Mesenchymal stem cell (in vitro differentiated cells and primary cell): Measurements from ENCODE around the gene ACADS.
A peak's percentile ranks its signal among the peaks of the same experiment; 100 is the strongest.

ENCODE experiments used
- DNase-seq: peaks from one replicate; pipeline ENCODE4 v3.0.0-alpha.2; 2013
- H2AFZ ChIP-seq: one replicate; pipeline ENCODE4 v1.6.1; 2013; ENCODE audit warnings: low read depth, mild to moderate bottlenecking, control low read depth, inconsistent platforms, low read length, moderate library complexity
- H2AK5ac ChIP-seq: 2 replicates; pipeline ENCODE4 v1.6.1; 2013; ENCODE audit warnings: low read length, moderate library complexity, mild to moderate bottlenecking, inconsistent platforms; ENCODE audit not compliant: severe bottlenecking
- H2BK120ac ChIP-seq: one replicate; pipeline ENCODE4 v1.6.1; 2013; ENCODE audit warnings: low read depth, mild to moderate bottlenecking, inconsistent platforms, low read length, moderate library complexity
- H2BK12ac ChIP-seq, 2 experiments: one replicate each; pipeline ENCODE4 v1.6.1; 2013; ENCODE audit warnings: inconsistent platforms in 2 of 2, low read length in 2 of 2, mild to moderate bottlenecking in 2 of 2, moderate library complexity in 2 of 2, control low read depth in 1 of 2
- H2BK15ac ChIP-seq: one replicate; pipeline ENCODE4 v1.6.1; 2013; ENCODE audit warnings: mild to moderate bottlenecking, low read depth, inconsistent platforms; ENCODE audit not compliant: poor library complexity, severe bottlenecking
- H2BK5ac ChIP-seq: 2 replicates; pipeline ENCODE4 v1.6.1; 2013; ENCODE audit warnings: low read depth, mild to moderate bottlenecking, low read length, control low read depth, inconsistent platforms; ENCODE audit not compliant: poor library complexity, severe bottlenecking
- H3K14ac ChIP-seq, 2 experiments: one replicate each; pipeline ENCODE4 v1.6.1; 2013; ENCODE audit warnings: inconsistent platforms in 2 of 2, low read length in 2 of 2, control low read depth in 1 of 2, mild to moderate bottlenecking in 1 of 2, moderate library complexity in 1 of 2
- H3K18ac ChIP-seq, 2 experiments: one replicate each; pipeline ENCODE4 v1.6.1; 2013; ENCODE audit warnings: inconsistent platforms in 2 of 2, low read length in 2 of 2, control low read depth in 1 of 2, low read depth in 1 of 2, mild to moderate bottlenecking in 1 of 2
- H3K23ac ChIP-seq, 2 experiments: one replicate each; pipeline ENCODE4 v1.6.1; 2013; ENCODE audit warnings: inconsistent platforms in 2 of 2, low read length in 2 of 2, mild to moderate bottlenecking in 2 of 2, moderate library complexity in 2 of 2, control low read depth in 1 of 2
- H3K27ac ChIP-seq: 2 replicates; pipeline ENCODE4 v1.5.1; 2013; ENCODE audit warnings: mild to moderate bottlenecking, moderate library complexity, low read length, control low read depth, inconsistent platforms; ENCODE audit not compliant: poor library complexity, severe bottlenecking
- H3K27me3 ChIP-seq, 2 experiments: 2 replicates each; pipeline versions ENCODE4 v1.6.1 to v1.7.0; 2013; ENCODE audit warnings: low read length in 2 of 2, mild to moderate bottlenecking in 2 of 2, moderate library complexity in 2 of 2, control low read depth in 1 of 2, inconsistent platforms in 1 of 2; ENCODE audit not compliant: control insufficient read depth in 1 of 2, insufficient read depth in 1 of 2
- H3K36me3 ChIP-seq, 2 experiments: 2 replicates each; pipeline versions ENCODE4 v1.6.1 to v1.7.0; 2013; ENCODE audit warnings: low read length in 2 of 2, control low read depth in 1 of 2, inconsistent platforms in 1 of 2, low read depth in 1 of 2, mild to moderate bottlenecking in 1 of 2; ENCODE audit not compliant: insufficient read depth in 2 of 2, control insufficient read depth in 1 of 2
- H3K4ac ChIP-seq, 2 experiments: one replicate each; pipeline ENCODE4 v1.6.1; 2013; ENCODE audit warnings: inconsistent platforms in 2 of 2, low read length in 2 of 2, mild to moderate bottlenecking in 2 of 2, moderate library complexity in 2 of 2, control low read depth in 1 of 2, low read depth in 1 of 2
- H3K4me1 ChIP-seq: 2 replicates; pipeline ENCODE4 v1.6.1; 2013; ENCODE audit warnings: low read depth, low read length, control low read depth; ENCODE audit not compliant: control insufficient read depth, insufficient read depth
- H3K4me2 ChIP-seq: 2 replicates; pipeline ENCODE4 v1.6.1; 2013; ENCODE audit warnings: low read length, mild to moderate bottlenecking, inconsistent platforms; ENCODE audit not compliant: poor library complexity, severe bottlenecking
- H3K4me3 ChIP-seq, 2 experiments: 2 replicates each; pipeline versions ENCODE4 v1.5.1 to v1.7.0; 2013; ENCODE audit warnings: low read length in 2 of 2, mild to moderate bottlenecking in 2 of 2, control low read depth in 1 of 2, low read depth in 1 of 2; ENCODE audit not compliant: insufficient read depth in 1 of 2
- H3K79me1 ChIP-seq: replicated peaks from 2 replicates; pipeline ENCODE4 v1.6.1; 2013; ENCODE audit warnings: mild to moderate bottlenecking, control low read depth, low read length, inconsistent platforms; ENCODE audit not compliant: poor library complexity, severe bottlenecking
- H3K9ac ChIP-seq: 2 replicates; pipeline ENCODE4 v1.7.0; 2013; ENCODE audit warnings: mild to moderate bottlenecking, low read length, moderate library complexity
- H3K9me3 ChIP-seq: 2 replicates; pipeline ENCODE4 v1.7.0; 2013; ENCODE audit warnings: mild to moderate bottlenecking, low read length; ENCODE audit not compliant: control insufficient read depth
- H4K8ac ChIP-seq: one replicate; pipeline ENCODE4 v1.6.1; 2013; ENCODE audit warnings: inconsistent platforms, mild to moderate bottlenecking, low read length, moderate library complexity
- H4K91ac ChIP-seq: one replicate; pipeline ENCODE4 v1.6.1; 2013; ENCODE audit warnings: mild to moderate bottlenecking, low read length, inconsistent platforms
- WGBS: methylation state at CpG from one replicate; pipeline ENCODE4 v1.1.7; 2013; ENCODE audit warnings: mixed read lengths; 5-methylcytosine and 5-hydroxymethylcytosine counted together

ACADS gene

DNA sequence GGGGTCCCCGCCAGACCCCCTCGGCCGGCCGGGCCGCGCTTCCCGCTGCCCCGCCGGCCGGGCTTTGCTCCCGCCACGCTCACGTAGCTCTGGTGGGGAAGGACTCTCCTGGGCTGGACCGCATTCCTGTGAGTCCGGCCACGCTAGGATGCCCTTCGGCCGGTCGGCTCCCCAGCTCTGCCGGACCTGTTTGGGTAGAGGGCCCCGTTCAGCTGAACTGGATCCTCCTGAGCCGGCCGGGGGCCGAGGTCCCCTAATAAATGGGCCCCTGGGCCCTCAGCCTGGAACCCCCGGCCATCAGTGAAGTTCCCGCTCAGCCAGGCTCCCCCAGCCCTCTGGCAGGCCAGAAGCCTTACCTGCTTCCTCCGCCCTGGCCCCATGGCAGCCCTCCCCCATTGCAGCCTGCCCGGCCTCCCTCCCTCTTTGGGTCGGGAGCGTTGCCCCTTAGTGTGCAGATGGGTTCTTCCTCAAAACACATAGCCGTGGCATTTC is 14.8 kb upstream of the ACADS start:
- peaks cover 15% of the 10 kb centered on the region for H3K79me1 ChIP-seq
- peak overlapping the region; percentile 91 for H3K9ac ChIP-seq
- H3K4me3 ChIP-seq = peak overlapping the region; percentile 86 to 91
- H2AFZ ChIP-seq = peak overlapping the region; percentile 76
- no peak overlapping the region for H3K14ac ChIP-seq
- peaks cover 11% of the 10 kb centered on the region for H3K4me1 ChIP-seq
- DNase-seq = peak; percentile 18
- under 1% methylated on average over 31 of the region's 31 CpGs for WGBS
- peak overlapping the region; percentile 89 for H3K4me2 ChIP-seq
- no peaks in the 10 kb centered on the region for H3K9me3 ChIP-seq
- H3K18ac ChIP-seq = peak overlapping the region; percentile 67 to 68
- peak overlapping the region; percentile 78 for H4K8ac ChIP-seq
- H3K23ac ChIP-seq = peak overlapping the region in 1 of 2 experiments; percentile 47
- no peaks in the 10 kb centered on the region for H3K27me3 ChIP-seq
- H2BK12ac ChIP-seq = no peak overlapping the region
- peak overlapping the region; percentile 92 for H2BK120ac ChIP-seq
- H2BK5ac ChIP-seq = no peak overlapping the region
- H3K4ac ChIP-seq = peak overlapping the region; percentile 83
- H3K36me3 ChIP-seq = peaks cover 16 to 32% of the 10 kb centered on the region in 2 experiments
- peak overlapping the region; percentile 5 for H4K91ac ChIP-seq
- no peak overlapping the region for H2AK5ac ChIP-seq
- no peak overlapping the region for H2BK15ac ChIP-seq
- peak overlapping the region; percentile 47 for H3K27ac ChIP-seq

DNA sequence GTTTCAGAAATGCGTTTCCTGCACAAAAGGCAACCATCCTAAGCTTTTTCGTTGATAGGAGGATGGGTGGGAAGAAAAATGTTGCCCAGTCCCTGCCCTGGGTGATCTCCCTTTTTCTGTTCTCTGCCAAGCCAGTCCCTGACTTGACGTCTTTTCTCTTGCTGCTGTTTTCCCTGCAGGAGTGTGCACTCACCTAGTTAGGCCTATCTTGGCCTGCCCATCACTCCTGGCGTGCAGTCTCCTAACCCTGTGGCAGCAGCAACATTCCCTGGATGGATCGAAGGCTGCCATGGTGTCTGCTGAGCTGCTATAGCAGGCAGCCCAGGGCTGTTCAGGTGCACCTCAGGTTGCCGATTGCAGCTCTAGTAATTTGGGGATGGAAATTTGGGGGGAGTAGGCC is 14.2 kb upstream of the ACADS start:
- H3K9ac ChIP-seq = peak overlapping the region; percentile 91
- no peak overlapping the region for H3K18ac ChIP-seq
- no peak overlapping the region for H3K23ac ChIP-seq
- no peak overlapping the region for H3K14ac ChIP-seq
- no peak overlapping the region for H3K27ac ChIP-seq
- H2BK12ac ChIP-seq = no peak overlapping the region
- H3K36me3 ChIP-seq = peaks cover 17 to 37% of the 10 kb centered on the region in 2 experiments
- no peak overlapping the region for H2AFZ ChIP-seq
- H2BK120ac ChIP-seq = no peak overlapping the region
- no peaks in the 10 kb centered on the region for H3K9me3 ChIP-seq
- no peak overlapping the region for H2BK15ac ChIP-seq
- peak overlapping the region; percentile 10 for H4K8ac ChIP-seq
- peaks cover 11% of the 10 kb centered on the region for H3K4me1 ChIP-seq
- peak overlapping the region; percentile 19 for H4K91ac ChIP-seq
- H2AK5ac ChIP-seq = no peak overlapping the region
- H3K4me3 ChIP-seq = peak overlapping the region in 1 of 2 experiments; percentile 86
- no peak overlapping the region for H2BK5ac ChIP-seq
- peak overlapping the region; percentile 89 for H3K4me2 ChIP-seq
- H3K27me3 ChIP-seq = no peaks in the 10 kb centered on the region
- no peak overlapping the region for H3K4ac ChIP-seq
- H3K79me1 ChIP-seq = peaks cover 20% of the 10 kb centered on the region
- 63% methylated on average over 6 of the region's 6 CpGs for WGBS
- no peak for DNase-seq

DNA sequence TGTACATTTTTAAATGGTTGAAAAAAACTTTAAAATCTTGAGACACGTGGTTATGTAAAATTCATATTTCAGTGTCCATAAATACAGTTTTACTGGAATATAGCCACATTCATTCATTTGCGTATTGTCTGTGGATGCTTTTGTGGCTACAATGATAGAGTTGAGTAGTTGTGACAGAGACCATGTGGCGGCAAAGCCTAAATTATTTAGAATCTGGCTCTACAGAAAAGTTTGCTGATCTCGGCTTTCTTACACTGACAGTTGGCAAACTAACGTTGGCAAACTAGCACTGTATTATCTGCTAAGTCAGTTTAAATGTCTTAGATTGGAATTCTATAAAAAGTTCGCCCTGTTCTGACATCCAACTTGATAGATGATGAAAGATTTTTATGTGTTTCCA is 13.0 kb upstream of the ACADS start:
- Histone ChIP-seq H3K9me3 (no peaks in the 10 kb centered on the region), H4K8ac (no peak overlapping the region), H3K4me3 (no peak overlapping the region), H4K91ac (no peak overlapping the region), H3K23ac (no peak overlapping the region), H2AFZ (no peak overlapping the region), H2BK15ac (no peak overlapping the region), H2BK12ac (no peak overlapping the region), H3K14ac (no peak overlapping the region), H2BK5ac (no peak overlapping the region), H3K27ac (no peak overlapping the region), H3K27me3 (no peaks in the 10 kb centered on the region), H3K4me2 (no peak overlapping the region), H3K4me1 (peaks cover 11% of the 10 kb centered on the region), H3K4ac (no peak overlapping the region), H2AK5ac (no peak overlapping the region), H2BK120ac (no peak overlapping the region), H3K36me3 (peaks cover 28 to 47% of the 10 kb centered on the region in 2 experiments), H3K18ac (no peak overlapping the region), H3K79me1 (peaks cover 25% of the 10 kb centered on the region), H3K9ac (no peak overlapping the region)
- 100% methylated on average over 3 of the region's 6 CpGs for WGBS
- no peak for DNase-seq

DNA sequence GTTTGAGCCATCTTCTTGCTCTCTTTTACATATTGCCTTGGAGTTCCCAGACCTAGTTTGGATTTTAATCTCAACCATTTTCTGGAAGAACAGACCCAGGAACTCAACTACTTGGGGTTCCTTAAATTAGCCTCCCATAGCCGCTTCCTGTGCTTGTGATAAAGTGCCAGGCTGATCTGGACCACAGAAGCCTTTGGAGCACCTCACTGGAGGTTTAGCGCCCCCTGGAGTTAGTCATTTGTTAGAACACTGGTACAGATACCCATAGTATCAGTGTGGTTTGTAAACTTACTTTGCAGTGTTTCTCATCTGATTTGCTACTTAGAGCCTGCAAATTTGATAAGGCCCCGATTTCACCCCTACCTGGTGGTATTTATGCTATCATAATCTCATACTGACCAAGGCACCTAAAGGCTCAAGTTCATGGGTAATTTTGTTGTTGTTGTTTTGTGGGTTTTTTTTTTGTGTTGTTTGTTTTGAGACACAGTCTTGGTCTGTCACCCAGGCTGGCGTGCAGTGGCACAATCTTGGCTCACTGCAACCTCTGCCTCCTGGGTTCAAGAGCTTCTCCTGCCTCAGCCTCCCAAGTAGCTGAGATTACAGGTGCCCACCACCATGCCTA is 11.7 kb upstream of the ACADS start:
- Histone ChIP-seq H3K9ac (no peak overlapping the region), H3K4me2 (no peak overlapping the region), H2BK12ac (no peak overlapping the region), H3K18ac (no peak overlapping the region), H3K9me3 (no peaks in the 10 kb centered on the region), H3K14ac (no peak overlapping the region), H3K4me1 (peaks cover 11% of the 10 kb centered on the region), H3K23ac (no peak overlapping the region), H3K4ac (no peak overlapping the region), H2AFZ (no peak overlapping the region), H2BK15ac (no peak overlapping the region), H3K27ac (no peak overlapping the region), H3K36me3 (peaks cover 34 to 58% of the 10 kb centered on the region in 2 experiments), H2AK5ac (no peak overlapping the region), H2BK120ac (no peak overlapping the region), H3K4me3 (no peak overlapping the region), H3K79me1 (peaks cover 25% of the 10 kb centered on the region), H4K8ac (no peak overlapping the region), H4K91ac (no peak overlapping the region), H2BK5ac (no peak overlapping the region), H3K27me3 (no peaks in the 10 kb centered on the region)
- 35% methylated on average over 3 of the region's 4 CpGs for WGBS
- DNase-seq = peak; percentile 81
